Measurements from ENCODE around the gene VCX2.
A peak's percentile ranks its signal among the peaks of the same experiment; 100 is the strongest.
"Not testable (repeated sequence)": the region's sequence is repeated elsewhere in the genome, so short reads cannot be mapped to it uniquely, and the experiment has no call there.

Gene VCX2

DNA sequence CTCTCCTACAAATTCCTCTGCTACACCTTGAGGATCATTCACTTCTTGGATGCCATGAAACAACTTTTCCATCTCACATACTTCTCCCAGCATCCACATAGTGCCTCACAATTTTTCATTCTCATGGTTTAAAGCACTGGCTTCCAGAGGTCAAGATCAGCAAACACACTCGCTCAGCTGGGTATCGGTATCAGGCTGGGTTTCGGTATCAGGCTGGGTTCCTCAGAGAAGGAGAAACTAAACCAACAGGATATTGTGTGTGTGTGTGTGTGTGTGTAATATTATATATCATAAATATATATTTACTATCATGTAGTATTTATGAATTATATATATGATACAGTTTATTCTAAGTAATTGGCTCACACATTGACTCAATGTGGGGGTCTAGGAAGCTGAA lies at the start of gene VCX2:
TSS of gene VCX2 (minus strand) at position 99 of the 400 bp plus-strand sequence. CDS start 624 bp downstream, outside the sequence.
- not testable (repeated sequence) for DNase-seq

DNA sequence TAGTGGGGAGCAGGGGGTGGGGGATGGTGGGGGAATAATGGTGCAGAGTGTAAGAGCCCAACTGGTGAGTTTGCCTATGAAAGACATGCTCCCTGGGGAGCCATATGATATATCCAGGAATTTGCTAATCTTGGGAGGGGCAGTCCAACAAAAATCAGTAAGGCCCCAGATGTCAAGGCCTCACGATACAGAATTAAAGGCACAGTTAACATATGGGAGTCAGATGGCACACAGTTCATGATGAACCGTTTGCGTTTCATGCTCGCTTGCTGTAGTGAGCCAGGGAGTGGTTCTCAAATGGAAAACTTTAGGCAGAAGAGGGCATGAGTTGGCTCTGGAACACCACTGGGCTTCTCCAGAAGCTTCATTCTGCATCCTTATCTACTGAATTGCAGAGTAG lies 33.9 kb upstream of the VCX2 start:
- no peak for DNase-seq

DNA sequence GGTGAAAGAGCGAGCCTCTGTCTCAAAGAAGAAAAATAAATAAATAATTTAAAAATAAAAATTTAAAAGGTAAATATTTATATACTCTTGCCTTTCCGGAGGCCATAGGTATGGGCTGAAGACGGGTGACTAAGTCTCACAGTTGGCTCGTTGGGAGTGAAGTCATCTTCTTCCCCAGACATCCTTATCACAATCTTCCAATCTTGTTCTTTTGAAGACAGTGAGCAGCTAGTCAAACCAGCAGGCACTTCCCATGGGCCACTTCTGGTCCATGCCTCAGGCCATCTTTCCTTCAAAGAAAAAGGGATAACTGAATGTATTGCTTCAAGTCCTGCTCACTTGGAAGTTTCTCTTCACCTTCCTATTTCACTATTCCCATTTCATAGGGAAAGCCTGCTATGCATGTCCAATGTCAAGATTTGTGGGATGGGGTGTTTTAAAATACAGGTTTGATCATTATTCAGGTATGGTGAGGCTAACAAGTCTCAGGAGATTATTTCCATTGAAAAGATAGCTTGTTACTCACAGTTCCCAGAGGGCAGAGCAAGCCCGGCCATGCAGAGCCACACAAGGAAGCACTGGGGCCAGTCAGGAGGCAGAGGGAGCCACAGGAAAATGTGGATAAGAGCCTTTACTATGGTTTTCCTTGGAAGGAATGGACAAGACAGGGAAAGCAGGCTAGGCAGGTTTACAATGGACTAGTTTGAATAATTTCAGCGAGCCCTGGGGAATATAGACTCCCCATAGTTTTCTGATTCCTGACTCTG lies 33.3 kb upstream of the VCX2 start:
- DNase-seq: no peak

DNA sequence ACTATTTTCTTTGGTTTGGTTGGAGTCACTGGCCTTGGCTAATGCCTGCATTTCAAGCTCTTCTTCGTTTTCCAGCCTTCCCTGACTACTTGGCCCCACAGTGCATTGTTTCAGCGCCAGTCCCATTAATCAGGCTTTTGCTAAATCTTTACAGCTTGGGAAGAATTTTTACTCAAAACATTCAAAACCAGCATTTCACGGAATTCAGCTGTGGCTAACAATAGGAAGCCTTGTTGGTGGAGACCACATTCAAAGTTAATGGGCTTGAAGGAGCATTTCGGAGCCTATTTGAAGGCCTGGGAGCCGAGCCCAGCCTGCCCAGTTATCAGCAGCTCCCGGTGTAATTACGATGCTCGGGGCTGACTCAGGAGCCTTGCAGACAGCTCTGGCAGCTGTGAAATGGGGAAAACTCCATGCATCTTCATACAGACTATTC lies 30.8 kb upstream of the VCX2 start:
- peak in 41 of 58 donors; percentile 0 to 57 (median 8) for DNase-seq

DNA sequence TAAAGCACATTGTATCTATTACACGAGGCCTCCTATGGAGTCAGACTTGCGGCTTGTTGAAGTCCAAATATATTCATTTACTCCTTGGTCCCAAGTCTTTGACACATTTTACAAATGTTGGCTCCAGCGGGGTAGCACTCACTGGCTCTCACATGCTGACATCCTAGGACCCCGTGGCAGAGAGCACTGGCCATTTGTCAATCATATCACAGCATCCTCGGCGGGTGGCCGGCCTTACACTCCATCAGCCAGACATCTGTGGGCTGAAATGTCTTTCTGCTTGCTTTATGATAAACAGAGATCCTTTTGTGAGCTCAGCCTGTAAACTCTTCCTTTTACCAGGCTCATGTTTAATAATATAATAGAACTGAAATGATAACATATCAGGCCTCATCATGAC lies 25.7 kb upstream of the VCX2 start:
- no peak for DNase-seq

DNA sequence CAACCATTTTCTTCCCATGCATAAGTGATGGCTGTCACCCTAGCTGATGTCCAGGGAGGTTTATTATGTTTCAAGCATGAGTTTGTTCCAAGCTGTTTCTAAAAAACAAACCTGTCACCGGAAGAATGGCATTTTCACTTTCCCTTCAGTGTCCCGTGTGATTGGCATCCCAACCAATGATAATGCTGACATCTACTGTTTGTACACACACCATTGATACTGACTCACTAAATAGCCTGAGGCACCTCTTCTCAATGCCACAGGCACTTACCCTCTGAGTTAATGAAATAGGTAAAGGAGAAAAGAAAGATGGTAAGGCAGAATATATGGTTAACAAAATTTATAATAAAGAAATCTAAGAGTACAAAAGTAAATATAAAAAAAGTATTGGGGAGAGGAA lies 23.1 kb upstream of the VCX2 start:
- no peak for DNase-seq

DNA sequence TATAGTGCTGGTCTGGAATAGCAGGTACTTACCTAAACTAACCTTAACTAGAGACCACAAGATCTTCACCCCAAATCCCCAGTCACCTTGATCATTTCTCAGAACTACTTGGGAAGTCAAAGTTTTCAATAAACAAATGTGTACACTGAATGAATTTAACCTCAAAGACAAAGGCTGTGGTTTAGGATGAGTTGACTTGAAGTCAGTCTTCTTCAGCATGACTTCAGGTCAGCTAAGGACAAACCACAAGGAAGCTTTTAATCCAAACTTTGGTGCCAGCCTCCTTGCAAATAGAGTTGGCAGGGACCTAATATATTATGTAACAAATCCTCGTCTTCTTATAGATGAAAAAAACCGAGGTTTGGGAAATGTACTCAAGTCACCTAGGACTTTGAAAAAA lies 21.2 kb upstream of the VCX2 start:
- DNase-seq: no peak

DNA sequence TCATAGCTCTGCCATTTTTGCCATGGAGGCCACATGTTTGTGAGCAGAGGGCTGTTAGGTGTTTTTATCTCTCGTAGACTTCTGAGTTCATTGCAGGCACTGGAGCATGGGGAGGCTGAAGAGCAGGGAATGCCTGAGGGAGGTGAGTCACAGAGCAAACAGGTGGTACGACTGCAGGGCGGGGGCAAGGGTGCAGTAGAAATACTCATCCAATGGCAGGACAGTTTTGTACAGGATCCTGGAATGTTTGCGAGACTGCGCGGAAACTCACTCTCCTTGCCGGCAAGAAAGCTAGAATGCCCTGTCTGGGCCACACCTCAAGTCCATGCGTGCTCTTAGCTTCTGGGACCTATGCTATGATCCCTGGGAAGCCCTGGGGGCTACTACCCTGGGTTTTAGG lies 20.0 kb upstream of the VCX2 start:
- DNase-seq: no peak

DNA sequence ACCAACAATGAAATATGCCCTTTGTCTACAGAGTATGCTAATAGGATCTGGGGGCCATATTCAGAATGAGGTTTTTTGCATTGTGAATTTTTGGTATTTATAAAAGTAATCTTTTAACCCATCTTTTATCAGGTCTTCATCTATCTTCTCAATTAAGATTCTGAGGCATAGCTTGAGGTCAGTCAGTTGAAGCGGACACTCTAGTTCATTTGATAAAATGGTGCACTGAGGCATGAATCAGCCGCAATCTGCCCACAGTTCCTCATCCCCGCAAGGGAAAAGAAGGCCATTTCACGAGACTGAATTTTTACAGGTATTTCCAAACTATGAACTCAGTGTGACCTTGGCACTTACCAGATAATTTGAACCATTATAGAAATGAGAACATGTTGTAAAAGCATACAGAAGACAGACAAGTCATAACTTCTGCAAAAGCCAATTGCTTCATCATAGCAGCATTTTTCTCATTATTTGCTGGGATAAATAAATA lies 19.3 kb upstream of the VCX2 start:
- no peak for DNase-seq

DNA sequence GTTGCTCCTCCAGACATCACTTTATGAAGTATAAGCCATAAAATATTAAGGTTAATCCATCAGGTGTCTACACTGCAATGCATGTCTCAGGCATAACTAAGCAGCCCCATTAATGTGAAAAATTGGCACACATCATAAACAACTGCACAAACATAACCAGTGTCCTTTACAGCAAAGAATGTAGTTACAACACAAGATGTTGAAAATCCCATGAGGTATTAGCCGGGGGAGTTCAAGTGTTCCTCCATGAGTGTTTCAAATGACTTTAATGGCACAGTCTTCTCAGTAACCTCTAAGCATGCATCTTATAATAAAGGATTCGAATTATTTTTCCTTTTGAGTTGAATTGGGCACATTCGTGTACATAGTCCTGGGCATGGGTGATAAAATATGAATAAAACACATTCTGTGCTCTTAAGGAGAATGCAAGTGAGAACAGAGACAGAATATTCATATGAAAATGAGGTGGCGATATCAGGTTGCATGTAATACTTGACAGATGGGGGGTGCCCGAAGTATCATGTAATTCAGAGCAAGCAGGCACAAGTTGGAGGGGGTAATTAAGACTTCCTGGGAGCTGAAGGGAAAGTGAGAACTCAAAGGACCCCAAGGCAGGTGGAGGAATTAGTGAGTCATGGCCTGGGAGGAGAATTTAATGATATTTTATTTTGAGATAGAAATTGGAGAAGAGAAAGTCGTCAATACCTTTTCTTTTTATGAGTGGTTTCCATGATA lies 18.2 kb upstream of the VCX2 start:
- no peak for DNase-seq

DNA sequence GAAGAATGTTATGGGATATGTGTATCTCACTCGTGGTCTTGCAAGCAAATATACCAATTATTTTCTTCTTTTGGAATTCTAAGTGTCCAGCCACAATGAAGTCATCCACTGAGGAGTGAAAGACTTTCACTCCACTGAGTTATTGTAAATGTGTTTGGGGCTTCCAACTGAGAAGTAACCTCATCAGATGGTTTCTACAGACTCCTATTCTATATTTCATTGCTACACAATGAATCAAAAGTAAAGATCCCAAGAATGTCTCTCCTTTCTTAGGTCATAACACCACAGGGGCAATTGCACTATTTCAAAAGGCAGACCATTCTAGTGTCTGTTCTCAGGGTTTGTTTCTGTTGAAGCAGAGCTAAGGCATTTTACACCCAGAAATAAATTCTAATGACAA lies 12.3 kb upstream of the VCX2 start:
- DNase-seq: no peak

DNA sequence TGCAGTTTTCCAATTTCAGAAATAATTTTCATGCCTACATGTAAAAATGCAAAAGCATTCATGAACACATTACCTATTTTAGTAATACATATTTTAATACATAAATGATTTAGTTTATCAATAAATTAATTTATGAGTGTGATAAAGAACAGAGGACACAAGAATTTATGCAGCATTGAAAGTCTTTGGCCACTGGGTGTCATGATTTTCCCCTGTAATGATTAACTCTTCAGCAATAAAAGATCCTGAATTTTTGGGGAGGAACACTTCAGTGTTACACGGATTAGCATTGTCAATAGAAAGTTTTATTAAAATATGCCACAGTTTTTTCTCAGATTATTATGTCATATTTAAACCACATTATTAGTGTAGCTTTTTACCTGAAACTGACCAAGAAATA lies 8.6 kb upstream of the VCX2 start:
- DNase-seq: peak in 1 of 58 donors; percentile 1

DNA sequence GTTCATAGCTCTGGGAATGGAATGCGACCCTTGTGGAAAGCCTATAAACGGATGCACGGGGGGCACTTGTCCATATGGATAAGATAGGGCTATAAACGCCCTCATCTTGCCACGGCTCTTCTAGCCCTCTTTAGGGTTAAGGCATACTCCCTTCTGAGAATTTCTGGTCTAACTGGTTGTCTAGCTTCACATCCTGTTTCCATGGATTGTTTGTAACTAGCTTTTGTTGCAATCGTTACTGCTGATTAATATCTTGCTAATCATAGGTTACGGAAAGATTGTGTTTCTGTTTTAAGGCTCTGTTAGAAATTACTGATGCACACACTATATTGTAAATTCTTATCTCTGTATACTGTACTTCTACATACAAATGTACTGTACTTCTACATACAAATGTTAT lies 17.1 kb downstream of the VCX2 start:
- DNase-seq: not testable (repeated sequence)

DNA sequence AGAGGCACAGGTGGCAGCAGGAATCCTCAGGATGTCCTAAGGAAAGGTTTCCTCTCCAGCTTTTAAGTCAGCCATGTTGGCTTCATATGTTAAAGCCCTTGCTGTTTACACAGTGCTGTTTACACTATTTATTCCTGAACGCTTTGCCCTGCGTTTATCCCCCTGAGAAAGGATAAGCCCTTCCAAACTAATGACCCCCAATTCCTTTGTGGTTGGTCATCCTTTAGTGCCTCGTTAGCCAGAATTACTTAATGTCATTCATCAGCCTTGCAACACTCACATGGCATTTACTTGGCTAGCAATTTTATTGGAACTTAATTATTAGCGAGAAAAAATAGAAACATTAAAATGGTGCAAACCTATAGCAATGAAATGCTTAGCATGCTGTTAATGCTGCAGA lies 23.8 kb downstream of the VCX2 start:
- no peak for DNase-seq

DNA sequence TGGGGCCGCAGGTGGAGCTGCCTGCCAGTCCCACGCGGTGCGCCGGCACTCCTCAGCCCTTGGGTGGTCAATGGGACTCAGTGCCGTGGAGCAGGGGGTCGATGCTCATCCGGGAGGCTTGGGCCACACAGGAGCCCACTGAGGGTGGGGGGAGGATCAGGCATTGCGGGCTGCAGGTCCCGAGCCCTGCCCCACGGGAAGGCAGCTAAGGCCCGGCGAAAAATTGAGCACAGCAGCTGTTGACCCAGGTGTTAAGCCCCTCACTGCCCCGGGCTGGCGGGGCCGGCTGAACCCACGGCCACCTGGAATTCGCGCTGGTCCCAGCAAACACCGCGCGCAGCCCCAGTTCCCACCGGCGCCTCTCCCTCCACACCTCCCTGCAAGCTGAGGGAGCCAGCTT lies 26.1 kb downstream of the VCX2 start:
- no peak for DNase-seq

DNA sequence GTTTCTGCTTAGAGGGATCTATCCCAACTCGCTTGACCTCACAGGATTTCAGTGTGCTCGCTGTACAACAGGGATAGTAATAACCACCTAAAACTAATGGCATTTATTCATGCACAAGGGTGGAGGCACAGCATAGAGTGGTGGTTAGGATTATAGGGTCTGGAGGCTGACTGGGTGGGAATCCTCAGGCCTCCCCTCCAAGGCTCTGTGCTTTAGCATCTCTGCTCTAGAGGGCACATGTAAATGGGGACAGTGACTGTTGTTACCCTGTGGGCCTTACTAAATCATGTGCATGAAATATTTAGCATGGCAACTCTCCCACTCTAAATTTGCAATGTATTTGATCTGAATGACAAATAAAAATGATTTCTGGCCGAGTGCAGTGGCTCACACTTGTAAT lies 29.2 kb downstream of the VCX2 start:
- DNase-seq: no peak

DNA sequence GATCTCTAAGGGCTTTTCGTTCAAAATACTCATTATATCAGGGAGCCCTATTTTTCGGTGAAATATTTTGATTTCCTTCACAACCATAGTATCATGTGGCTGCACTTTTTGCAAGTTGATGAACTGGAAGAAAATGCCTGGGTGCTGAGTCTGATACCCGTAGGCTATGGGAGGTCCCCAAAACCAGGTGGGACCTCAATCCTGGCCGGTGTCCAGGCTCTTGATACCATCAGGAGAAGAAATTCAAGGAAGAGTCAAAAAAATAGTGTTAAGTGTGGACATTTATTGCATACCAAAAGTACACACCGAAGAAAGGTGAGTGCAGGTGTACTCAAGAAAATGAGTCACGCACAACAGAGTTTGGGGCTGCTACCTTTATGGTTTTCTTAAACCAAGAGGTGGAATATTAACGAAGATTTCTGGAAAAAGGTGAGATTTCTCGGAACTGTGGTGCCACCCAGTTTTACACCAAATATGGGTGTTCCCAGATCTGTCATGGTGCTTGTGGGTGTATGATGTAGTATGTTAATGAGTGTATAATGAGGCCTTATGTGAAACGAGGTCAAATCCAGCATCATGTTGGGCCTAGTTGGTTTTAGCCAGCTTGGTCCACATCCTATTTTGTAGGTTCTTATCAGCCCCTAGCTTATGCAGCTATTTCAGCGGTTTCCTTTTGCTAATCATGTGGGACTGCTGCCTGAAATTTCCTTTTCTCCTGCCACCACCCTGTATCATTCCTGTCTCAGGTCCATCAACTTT lies 29.9 kb downstream of the VCX2 start:
- no peak for DNase-seq

DNA sequence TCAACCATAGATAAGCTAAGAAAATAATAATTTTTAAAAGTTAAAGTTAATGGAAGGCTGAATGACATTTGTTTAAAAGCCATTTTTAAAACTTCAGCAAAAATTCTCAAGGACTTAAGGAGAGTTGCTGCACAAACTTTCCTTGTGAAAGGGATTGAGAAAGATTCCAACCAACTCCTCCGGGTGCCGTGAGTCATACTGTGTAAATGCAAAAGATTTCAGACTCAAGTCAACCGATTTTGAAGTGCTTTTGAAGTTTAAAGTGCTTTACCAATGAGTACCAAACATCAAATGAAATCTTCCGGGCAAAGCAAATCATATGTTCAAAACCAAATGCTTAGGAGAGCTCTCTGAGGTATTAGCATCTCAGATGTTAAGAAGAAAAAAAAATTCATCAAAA lies 31.4 kb downstream of the VCX2 start:
- peak in 1 of 58 donors; percentile 0 for DNase-seq

DNA sequence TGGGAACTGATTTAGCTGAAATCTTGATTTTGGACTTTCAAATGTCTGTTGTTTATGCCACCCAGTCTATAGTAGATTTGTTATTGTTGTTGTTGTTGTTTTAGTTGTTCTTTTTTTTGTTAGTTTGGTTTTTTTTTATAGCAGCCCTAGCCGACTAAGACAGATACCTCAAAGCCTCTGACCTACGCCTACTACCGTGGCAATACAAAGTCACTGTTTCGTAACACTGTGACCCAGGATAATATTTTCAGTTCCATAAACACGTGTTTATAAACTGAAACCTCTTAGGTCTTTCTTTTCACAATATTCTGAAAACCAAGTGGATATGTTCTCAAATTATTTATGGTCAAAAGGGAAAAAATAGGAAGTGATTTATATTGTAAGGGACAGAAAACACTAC lies 32.8 kb downstream of the VCX2 start:
- DNase-seq: no peak

DNA sequence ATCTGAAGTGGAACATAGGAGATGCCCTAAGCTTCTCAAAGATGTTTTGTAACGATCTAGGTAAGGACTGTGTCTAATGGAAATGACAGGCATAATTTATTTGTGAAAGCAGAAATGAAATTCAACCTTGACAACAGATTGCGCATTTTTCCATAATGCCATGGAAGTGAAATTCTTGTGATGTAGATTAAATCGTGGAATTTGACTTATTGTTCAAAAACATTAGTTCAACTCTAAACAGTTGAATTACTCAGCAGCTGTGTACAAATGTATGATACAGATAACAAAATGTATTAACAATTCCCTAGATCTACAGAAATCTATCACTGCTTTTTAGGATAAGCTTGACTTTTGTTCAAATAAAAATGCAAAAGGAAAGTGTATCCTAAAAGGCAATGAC lies 44.4 kb downstream of the VCX2 start:
- no peak for DNase-seq

DNA sequence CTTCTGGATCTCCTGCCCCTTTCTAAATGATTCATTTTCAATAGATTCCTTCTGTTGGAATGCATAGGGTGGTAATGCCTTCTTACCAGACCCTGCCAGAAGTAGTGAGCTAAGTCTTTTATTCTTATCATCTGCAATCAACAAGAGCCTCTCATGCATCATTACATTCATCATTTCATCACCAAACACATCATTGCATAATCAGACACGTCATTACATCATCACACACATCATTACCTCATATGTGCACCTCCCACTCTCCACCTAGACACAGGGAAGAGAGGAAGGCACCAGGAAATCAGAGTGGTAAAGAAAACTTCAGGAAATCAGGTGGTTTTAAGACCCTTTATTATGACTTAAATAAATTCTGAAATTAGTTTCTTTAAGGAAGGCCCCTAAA lies 45.0 kb downstream of the VCX2 start:
- DNase-seq: no peak

DNA sequence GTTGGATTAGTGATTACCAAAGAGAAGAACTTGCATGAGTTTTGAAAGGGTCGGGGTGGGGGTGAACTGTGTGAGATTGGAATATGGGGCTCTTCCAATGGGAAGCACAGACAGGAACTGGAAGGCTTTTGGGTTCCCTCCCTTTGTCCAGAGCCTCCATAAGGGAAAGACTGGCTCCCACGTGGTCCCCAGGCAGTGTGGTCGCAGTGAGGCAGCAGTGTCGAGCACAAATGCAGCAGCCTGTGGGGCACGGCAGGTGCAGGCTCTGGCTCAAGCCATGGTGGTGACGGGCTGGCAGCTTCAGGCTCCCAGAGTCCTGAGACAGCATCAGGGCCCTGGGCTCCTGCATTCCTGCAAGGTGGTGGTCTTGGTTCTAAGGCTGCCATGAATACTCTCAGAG lies 45.5 kb downstream of the VCX2 start:
- no peak for DNase-seq
